ENCODE measurements around the gene NWD2.
"Not testable (repeated sequence)": the region's sequence is repeated elsewhere in the genome, so short reads cannot be mapped to it uniquely, and the experiment has no call there.

Gene NWD2, protein sequence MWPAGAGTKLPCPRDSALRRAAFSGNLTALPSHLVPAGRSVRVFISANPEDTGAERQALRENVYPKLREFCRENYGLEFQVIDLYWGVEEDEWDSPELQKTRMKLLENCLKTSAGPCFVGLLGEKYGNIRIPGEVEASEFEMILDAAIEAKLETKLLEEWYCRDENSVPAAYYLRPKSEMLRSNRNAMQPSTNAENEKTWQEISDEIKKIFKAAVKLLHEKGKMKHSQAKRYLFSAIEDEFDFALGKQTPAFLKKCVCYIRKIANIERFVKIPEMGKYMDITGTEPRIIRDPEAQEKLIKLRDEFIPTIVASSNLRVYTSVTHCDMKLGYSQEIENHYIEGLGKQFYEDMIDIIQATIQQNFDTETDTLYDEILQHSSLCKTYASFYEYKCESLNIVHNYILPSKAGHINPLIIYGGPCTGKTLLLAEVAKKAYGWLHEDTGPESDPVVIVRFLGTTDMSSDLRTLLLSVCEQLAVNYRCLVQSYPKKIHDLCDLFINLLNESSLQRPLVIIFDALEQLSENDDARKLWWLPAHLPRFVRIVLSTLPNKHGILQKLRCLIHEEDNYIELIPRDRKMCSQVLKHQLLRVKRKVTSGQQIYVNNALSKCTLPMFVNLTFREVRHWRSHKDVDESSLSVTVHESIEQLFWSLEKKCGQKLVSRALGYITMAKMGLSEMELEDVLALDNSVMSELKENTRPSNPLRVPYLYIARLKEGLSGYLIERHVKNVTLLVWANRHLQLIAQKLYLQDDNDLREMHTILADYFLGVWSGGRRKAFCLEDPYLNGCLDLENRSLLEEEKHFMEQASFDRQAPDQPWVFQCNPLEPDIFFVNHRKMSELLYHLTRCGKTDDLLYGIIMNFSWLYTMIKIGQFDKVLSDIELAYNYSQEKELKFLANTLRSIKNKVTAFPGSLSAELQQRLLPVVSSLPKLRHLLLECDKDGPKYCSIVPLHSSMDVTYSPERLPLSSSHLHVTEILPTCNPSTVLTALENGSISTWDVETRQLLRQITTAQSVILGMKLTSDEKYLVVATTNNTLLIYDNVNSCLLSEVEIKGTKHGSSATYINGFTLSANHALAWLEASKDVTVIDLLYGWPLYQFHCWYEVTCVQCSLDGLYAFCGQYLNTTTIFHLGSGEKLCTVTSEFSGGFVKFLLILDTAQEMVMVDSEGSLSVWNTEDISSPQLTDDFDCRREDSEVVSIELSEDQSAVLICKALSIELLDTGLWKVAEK (N-terminal part only)

GRCh38 chr4:37244583-37245390 is at the start of gene NWD2:
TSS of gene NWD2 (plus strand) at chr4:37244743. CDS start at chr4:37245068, 325 bp downstream.
- no peak for DNase-seq (ENCODE audit: low read depth)

- DNase-seq (ENCODE audit: low read depth) = no peak
Measured at GRCh38 chr4:37197899-37198298, 46.6 kb upstream of the NWD2 start.

DNA sequence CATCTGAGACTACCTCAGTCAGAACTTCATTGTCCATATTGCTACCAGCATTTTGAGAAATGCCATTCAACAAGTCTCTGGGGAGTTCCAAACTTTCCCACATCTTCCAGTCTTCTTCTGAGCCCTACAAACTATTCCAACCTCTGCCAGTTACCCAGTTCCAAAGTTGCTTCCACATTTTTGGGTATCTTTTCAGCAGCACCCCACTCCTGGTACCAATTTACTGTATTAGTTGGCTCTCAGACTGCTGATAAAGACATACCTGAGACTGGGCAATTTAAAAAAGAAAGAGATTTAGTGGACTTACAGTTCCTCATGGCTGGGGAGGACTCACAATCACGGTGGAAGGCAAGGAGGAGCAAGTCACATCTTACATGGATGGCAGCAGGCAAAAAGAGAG is 39.8 kb upstream of the NWD2 start:
- not testable (repeated sequence) for DNase-seq (ENCODE audit: low read depth)

- DNase-seq (ENCODE audit: low read depth) = no peak
Measured at GRCh38 chr4:37216209-37216608, 28.3 kb upstream of the NWD2 start.

DNA sequence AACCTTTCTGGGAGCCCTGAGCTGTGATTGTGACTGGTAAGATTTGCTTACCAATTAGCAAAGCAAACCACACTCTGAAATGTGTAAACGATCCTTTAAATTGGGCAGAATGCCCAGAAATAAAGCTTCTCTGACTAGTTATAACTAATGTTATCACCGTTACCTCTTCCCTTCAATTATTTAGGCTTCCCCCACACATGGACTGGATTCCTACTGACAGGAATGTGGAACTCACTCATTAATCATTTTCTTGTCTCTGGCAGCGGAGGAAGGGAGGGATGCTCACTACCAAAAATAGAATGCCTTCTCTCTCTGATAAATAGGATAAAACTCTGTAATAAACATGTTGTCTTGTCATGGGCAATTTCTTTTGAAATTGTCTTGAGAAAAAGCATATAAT is 25.3 kb upstream of the NWD2 start:
- no peak for DNase-seq (ENCODE audit: low read depth)

DNA sequence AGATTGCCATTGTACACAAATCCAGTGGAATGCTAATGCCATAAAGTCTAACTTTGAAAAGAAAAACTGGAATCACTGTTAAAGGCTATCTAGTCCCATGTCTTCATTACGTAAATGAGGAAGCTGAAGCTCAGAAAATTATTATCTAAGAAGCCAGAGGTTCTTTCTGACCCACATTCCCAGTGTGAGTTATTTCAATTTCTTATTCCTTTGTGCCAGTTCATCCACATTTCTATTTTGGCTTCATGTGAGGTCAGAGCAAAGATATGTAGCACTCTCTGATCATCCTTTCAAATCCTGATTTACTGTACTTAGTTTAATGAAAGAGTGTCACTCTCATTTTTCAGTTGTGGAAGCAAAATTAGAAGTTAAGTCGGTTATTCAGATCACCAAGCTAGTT is 24.6 kb upstream of the NWD2 start:
- DNase-seq (ENCODE audit: low read depth) = no peak

GRCh38 chr4:37220685-37221084 is 23.9 kb upstream of the NWD2 start:
- DNase-seq (ENCODE audit: low read depth) = no peak

GRCh38 chr4:37223732-37224131 is 20.8 kb upstream of the NWD2 start:
- DNase-seq (ENCODE audit: low read depth) = no peak

DNA sequence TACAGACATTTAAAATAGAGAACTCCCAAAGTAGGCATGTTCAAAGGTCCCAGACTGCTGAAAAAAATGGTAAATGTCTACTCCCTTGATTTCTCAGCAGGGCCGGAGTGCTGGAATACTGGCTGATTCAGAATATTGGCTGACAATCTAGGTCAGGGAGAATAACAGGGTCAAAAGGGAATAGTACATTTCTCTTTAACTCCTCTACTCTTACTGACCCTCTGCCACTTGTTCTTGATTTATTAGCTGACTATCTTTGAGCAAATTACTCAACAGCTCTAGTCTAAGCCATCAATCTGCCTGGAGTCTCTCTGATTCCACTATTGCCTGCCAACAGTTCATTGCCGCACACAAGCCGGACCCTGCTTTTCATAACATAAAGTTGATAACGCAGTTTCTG is 19.7 kb upstream of the NWD2 start:
- no peak for DNase-seq (ENCODE audit: low read depth)

GRCh38 chr4:37225778-37226177 is 18.8 kb upstream of the NWD2 start:
- DNase-seq (ENCODE audit: low read depth) = no peak

GRCh38 chr4:37232315-37232714 is 12.2 kb upstream of the NWD2 start:
- DNase-seq (ENCODE audit: low read depth) = no peak

DNA sequence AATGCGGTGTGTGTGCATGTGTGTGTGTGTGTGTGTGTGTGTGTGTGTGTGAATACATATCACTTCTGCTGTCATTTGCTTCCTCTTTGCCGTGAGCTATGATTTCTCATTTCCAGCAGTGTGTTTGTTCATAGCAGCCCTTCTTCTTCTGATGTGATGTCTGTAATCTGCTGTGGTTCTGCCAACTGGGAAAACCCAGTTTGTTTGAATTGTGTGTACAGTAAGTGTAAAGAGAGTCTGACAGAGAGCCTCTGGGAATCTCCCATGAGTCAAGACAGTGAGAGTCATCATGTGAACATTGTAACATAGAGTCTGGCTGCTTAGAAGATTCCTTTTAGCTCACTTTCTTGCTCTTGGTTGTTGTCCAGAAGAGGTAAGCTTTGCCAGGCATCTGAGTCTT is 8.4 kb upstream of the NWD2 start:
- DNase-seq (ENCODE audit: low read depth) = no peak

- DNase-seq (ENCODE audit: low read depth) = no peak
Measured at GRCh38 chr4:37241647-37242046, 2.9 kb upstream of the NWD2 start.

GRCh38 chr4:37243051-37243450 is 1.5 kb upstream of the NWD2 start:
- DNase-seq (ENCODE audit: low read depth) = no peak

DNA sequence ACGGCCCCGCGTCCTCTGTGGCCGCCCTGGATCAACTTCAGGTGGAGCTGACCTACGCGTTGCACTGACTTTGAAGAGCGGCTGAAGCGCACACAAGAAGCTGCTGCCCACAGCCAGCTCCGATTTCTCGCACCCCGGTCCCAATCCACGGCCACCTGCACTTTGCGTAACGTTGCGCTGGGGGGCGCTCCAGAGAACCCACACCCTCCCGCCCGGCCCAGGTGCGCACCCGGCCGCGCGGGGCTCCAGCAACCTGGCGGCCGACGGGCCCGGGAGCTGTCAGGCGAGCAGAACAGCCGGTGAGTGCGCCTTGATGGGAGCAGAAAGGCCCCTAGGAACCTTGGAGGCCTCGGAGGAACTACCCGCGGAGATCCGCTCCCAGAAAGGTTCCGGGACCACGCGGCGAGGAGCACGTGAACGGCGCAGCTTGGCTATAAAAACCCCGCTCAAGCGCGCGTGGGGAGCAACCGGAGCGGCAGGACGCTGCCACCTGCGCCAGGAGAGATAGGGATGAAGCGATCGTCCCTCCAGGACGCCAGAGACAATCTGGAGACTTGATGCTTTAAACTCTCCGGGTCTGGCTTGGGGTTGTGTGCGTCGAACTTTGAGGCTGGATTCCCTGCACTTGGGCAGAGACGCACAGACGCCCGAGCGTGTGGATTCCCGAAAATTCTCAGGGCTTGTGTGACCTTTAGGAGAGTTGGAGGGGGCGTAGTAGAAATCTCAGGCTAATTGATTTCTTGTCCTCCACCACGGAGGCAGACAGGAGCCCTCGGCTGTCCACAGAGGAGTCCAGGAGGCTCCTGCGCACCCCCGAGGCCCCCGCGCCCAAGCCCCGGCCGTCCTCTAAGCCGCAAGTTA is 591 bp upstream of the NWD2 start:
- DNase-seq (ENCODE audit: low read depth) = no peak

- DNase-seq (ENCODE audit: low read depth) = no peak
Measured at GRCh38 chr4:37245391-37245954, 930 bp downstream of the NWD2 start.

- DNase-seq (ENCODE audit: low read depth) = no peak
Measured at GRCh38 chr4:37246891-37247290, 2.3 kb downstream of the NWD2 start.

GRCh38 chr4:37258221-37258620 is 13.7 kb downstream of the NWD2 start:
- DNase-seq (ENCODE audit: low read depth) = no peak

GRCh38 chr4:37268319-37268718 is 23.8 kb downstream of the NWD2 start:
- no peak for DNase-seq (ENCODE audit: low read depth)

- no peak for DNase-seq (ENCODE audit: low read depth)
Measured at GRCh38 chr4:37279121-37279520, 34.6 kb downstream of the NWD2 start.
